Transverse colon (tissue), 3 donors: ENCODE results near the gene WDR77.

Experiments
- CTCF ChIP-seq, 5 experiments: fragments of 200-600 bp in 3 of 5; fragments of 450-650 bp in 2 of 5; sonication (generic) in 3 of 5; IDR thresholded peaks; 1 replicate in 2 of 5; 2 replicates in 3 of 5; pipeline ENCODE4 v1.5.1; 2016 to 2017; ENCODE audit warnings: antibody characterized with exemption in 5 of 5, inconsistent platforms in 3 of 5, mild to moderate bottlenecking in 2 of 5, moderate library complexity in 1 of 5
- EP300 ChIP-seq: sonication (generic); formaldehyde crosslinking; IDR thresholded peaks from one replicate; pipeline ENCODE4 v1.6.1; 2017; ENCODE audit warnings: antibody characterized with exemption, low read depth
- POLR2A ChIP-seq: fragments of 450-650 bp; IDR thresholded peaks from one replicate; pipeline ENCODE4 v1.6.1; 2016; ENCODE audit warnings: antibody characterized with exemption, mild to moderate bottlenecking, moderate library complexity

- TF ChIP-seq CTCF (IDR thresholded peaks at IDR 0.05) (no peak), POLR2A (no peak), EP300 (no peak)
Measured at GRCh38 chr1:111406321-111406768, 42.7 kb downstream of the WDR77 start.
